Activated naive CD8-positive, alpha-beta T cell treated with anti-CD3 and anti-CD28 coated beads, Interleukin-2, amount 50 U/mL, for 16 hours (primary cell): ENCODE measurements around the gene CHEK1.
A peak's percentile ranks its signal among the peaks of the same experiment; 100 is the strongest.
"Not testable (repeated sequence)": the region's sequence is repeated elsewhere in the genome, so short reads cannot be mapped to it uniquely, and the experiment has no call there.

Experiments
- DNase-seq: peaks from one replicate; pipeline ENCODE4 v3.0.0-alpha.2; 2020; ENCODE audit warnings: low read depth, low spot score

CHEK1 gene

GRCh38 chr11:125624756-125625213, at the start of gene CHEK1:
TSS of gene CHEK1 (plus strand) at chr11:125625163. CDS start at chr11:125626769, 1,606 bp downstream.
- no peak for DNase-seq

GRCh38 chr11:125577181-125577580, 47.8 kb upstream of the CHEK1 start:
- not testable (repeated sequence) for DNase-seq

GRCh38 chr11:125578783-125579182, 46.2 kb upstream of the CHEK1 start:
- no peak for DNase-seq

- no peak for DNase-seq
Observed at GRCh38 chr11:125579811-125580210, 45.2 kb upstream of the CHEK1 start.

- no peak for DNase-seq
Observed at GRCh38 chr11:125583496-125583895, 41.5 kb upstream of the CHEK1 start.

- no peak for DNase-seq
Observed at GRCh38 chr11:125585487-125585886, 39.5 kb upstream of the CHEK1 start.

GRCh38 chr11:125586623-125587022, 38.3 kb upstream of the CHEK1 start:
- no peak for DNase-seq

GRCh38 chr11:125587480-125587879, 37.5 kb upstream of the CHEK1 start:
- DNase-seq: no peak

- no peak for DNase-seq
Observed at GRCh38 chr11:125588505-125588904, 36.5 kb upstream of the CHEK1 start.

GRCh38 chr11:125591649-125592304, 33.2 kb upstream of the CHEK1 start:
- DNase-seq: no peak

- peak; percentile 95 for DNase-seq
Observed at GRCh38 chr11:125592305-125593113, 32.5 kb upstream of the CHEK1 start, which contains the start of gene STT3A. TSS of gene STT3A (plus strand) at chr11:125592852. CDS start at chr11:125595916, 3,064 bp downstream.

GRCh38 chr11:125593114-125593820, 31.7 kb upstream of the CHEK1 start:
- DNase-seq: no peak

- no peak for DNase-seq
Observed at GRCh38 chr11:125594958-125595357, 30.0 kb upstream of the CHEK1 start.

GRCh38 chr11:125600663-125601062, 24.3 kb upstream of the CHEK1 start:
- DNase-seq: no peak

GRCh38 chr11:125603207-125603606, 21.8 kb upstream of the CHEK1 start:
- DNase-seq: no peak

- DNase-seq: no peak
Observed at GRCh38 chr11:125605417-125605816, 19.5 kb upstream of the CHEK1 start.

GRCh38 chr11:125609545-125609944, 15.4 kb upstream of the CHEK1 start:
- no peak for DNase-seq

- no peak for DNase-seq
Observed at GRCh38 chr11:125618383-125618782, 6.6 kb upstream of the CHEK1 start.

- DNase-seq: no peak
Observed at GRCh38 chr11:125621995-125622394, 3.0 kb upstream of the CHEK1 start.

GRCh38 chr11:125623064-125623463, 1.9 kb upstream of the CHEK1 start:
- DNase-seq: no peak

GRCh38 chr11:125625225-125625629, 264 bp downstream of the CHEK1 start:
- no peak for DNase-seq

- DNase-seq: peak; percentile 62
Observed at GRCh38 chr11:125625630-125626287, 796 bp downstream of the CHEK1 start.
